ENCODE results near the gene C6orf141.

The C6orf141 gene

GRCh38 chr6:49550492-49551077, at the start of gene C6orf141:
C6orf141 (plus strand) TSS chr6:49550668; CDS start chr6:49550793, 125 bp downstream.
- Histone ChIP-seq H3K4me2 (ENCODE audit: low read length) (peak within 1 kb of the TSS; percentile 76), H3K36me3 (ENCODE audit: control insufficient read depth, insufficient read depth, low read length) (no peaks in the 10 kb centered on the region), H3K9ac (no peak within 1 kb of the TSS), H3K79me2 (no peaks in the 10 kb centered on the region), H3K27me3 (ENCODE audit: control insufficient read depth, insufficient read depth, low read length) (no peaks in the 10 kb centered on the region), H2AFZ (peak within 1 kb of the TSS; percentile 65), H3K9me3 (ENCODE audit: control insufficient read depth, low read length) (no peaks in the 10 kb centered on the region), H3K27ac (no peak within 1 kb of the TSS), H3K4me1 (peaks cover 2% of the 10 kb centered on the region), H3K4me3 (ENCODE audit: low read depth, low read length) (peak within 1 kb of the TSS; percentile 39)
- no peak for TF ChIP-seq CTCF (IDR thresholded peaks at IDR 0.05)

GRCh38 chr6:49504666-49505065, 45.8 kb upstream of the C6orf141 start:
- H3K27me3 ChIP-seq (ENCODE audit: control insufficient read depth, insufficient read depth, low read length), result no peaks in the 10 kb centered on the region
- no peak overlapping the region for H3K9ac ChIP-seq
- no peak overlapping the region for H3K4me2 ChIP-seq (ENCODE audit: low read length)
- TF ChIP-seq CTCF (IDR thresholded peaks at IDR 0.05), result no peak
- H3K4me1 ChIP-seq, result no peaks in the 10 kb centered on the region
- no peaks in the 10 kb centered on the region for H3K9me3 ChIP-seq (ENCODE audit: control insufficient read depth, low read length)
- H3K79me2 ChIP-seq, result no peaks in the 10 kb centered on the region
- no peak overlapping the region for H2AFZ ChIP-seq
- no peak overlapping the region for H3K27ac ChIP-seq
- no peak overlapping the region for H3K4me3 ChIP-seq (ENCODE audit: low read depth, low read length)
- H3K36me3 ChIP-seq (ENCODE audit: control insufficient read depth, insufficient read depth, low read length), result no peaks in the 10 kb centered on the region

GRCh38 chr6:49506569-49507111, 43.8 kb upstream of the C6orf141 start:
- Histone ChIP-seq H3K4me2 (ENCODE audit: low read length) (no peak overlapping the region), H3K27ac (no peak overlapping the region), H3K9ac (no peak overlapping the region), H3K27me3 (ENCODE audit: control insufficient read depth, insufficient read depth, low read length) (no peaks in the 10 kb centered on the region), H2AFZ (no peak overlapping the region), H3K36me3 (ENCODE audit: control insufficient read depth, insufficient read depth, low read length) (no peaks in the 10 kb centered on the region), H3K4me3 (ENCODE audit: low read depth, low read length) (no peak overlapping the region), H3K79me2 (no peaks in the 10 kb centered on the region), H3K4me1 (no peaks in the 10 kb centered on the region), H3K9me3 (ENCODE audit: control insufficient read depth, low read length) (no peaks in the 10 kb centered on the region)
- no peak for TF ChIP-seq CTCF (IDR thresholded peaks at IDR 0.05)

- Histone ChIP-seq H3K4me1 (no peaks in the 10 kb centered on the region), H3K79me2 (no peaks in the 10 kb centered on the region), H3K27me3 (ENCODE audit: control insufficient read depth, insufficient read depth, low read length) (no peaks in the 10 kb centered on the region), H3K27ac (no peak overlapping the region), H3K9ac (no peak overlapping the region), H2AFZ (no peak overlapping the region), H3K9me3 (ENCODE audit: control insufficient read depth, low read length) (no peaks in the 10 kb centered on the region), H3K4me3 (ENCODE audit: low read depth, low read length) (no peak overlapping the region), H3K36me3 (ENCODE audit: control insufficient read depth, insufficient read depth, low read length) (no peaks in the 10 kb centered on the region), H3K4me2 (ENCODE audit: low read length) (no peak overlapping the region)
- no peak for TF ChIP-seq CTCF (IDR thresholded peaks at IDR 0.05)
Measured at GRCh38 chr6:49509342-49509741, 41.1 kb upstream of the C6orf141 start.
